HG03457 (cell line): ENCODE data around the gene MIPOL1.
"Not testable (repeated sequence)": the region's sequence is repeated elsewhere in the genome, so short reads cannot be mapped to it uniquely, and the experiment has no call there.

Source experiments
- ATAC-seq: cut with Tn5 transposase; IDR thresholded peaks from one replicate; pipeline ENCODE4 v1.9.1; 2021; ENCODE audit warnings: moderate number of reproducible peaks; ENCODE audit not compliant: unreplicated experiment

MIPOL1 gene

DNA sequence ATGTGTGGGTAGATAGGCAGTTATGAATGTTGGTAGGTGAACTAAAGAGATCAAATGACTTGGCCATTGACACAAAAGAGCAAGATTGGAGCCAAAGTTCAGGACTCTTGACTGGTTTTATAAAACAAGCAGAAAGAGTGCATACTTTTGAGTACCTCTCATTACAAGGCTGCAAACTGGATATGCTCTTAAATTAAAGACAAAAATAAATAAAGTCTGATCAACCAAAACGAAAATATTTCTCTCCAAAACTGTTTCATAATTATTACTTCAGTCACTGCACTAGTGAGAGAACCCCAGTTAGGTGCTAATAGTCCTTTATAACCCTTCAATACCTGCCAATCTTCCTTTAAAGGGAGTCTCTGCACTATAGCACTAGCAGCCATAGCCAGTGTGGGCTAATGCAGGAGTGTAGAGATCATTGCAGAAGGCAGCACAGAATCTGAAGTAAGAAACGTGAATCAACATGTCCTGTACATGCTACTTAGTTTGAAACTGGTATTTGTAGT lies 250.2 kb downstream of the MIPOL1 start:
- ATAC-seq: no peak

DNA sequence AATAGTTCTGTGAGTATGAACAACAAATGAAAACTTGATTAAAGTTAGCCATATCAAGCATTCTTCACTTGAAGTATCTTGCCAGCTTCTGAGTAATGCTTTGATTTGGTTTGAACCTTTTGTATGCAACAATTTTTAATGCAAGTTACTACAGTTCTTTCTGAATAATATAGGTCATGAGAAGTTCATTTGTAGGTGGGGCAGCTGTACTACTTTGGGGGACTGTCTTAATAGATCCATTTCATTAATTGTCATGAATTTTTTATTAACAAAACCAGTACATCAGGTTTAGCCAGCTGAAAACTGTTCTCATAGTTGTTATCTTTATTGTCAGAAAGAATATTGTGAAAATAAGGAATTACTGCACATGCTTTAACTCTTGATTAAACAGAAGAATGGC lies 254.6 kb downstream of the MIPOL1 start:
- no peak for ATAC-seq

DNA sequence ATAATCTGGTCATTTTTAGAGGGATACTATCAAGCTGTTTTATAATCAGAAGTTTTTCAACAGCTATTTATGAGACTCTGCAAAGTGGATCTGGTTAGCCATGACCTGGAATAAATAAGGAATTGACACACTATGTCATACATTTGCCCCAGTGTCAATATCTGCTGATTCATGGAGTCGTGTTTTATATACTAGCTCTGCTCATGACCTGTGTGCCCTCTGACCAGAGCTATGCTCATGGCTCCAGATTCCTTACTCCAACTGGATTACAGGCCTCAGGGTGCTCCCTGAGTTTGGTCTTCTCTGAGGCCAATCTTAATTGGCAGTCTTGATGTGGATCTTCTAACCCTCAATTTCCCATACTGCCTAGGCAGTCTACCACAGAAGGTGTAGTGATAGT lies 256.2 kb downstream of the MIPOL1 start:
- ATAC-seq: no peak

- ATAC-seq: no peak
Observed at GRCh38 chr14:37457334-37457733, 259.6 kb downstream of the MIPOL1 start.

GRCh38 chr14:37462426-37462825 lies 264.7 kb downstream of the MIPOL1 start:
- not testable (repeated sequence) for ATAC-seq

- ATAC-seq: no peak
Observed at GRCh38 chr14:37464192-37464858, 266.6 kb downstream of the MIPOL1 start.

DNA sequence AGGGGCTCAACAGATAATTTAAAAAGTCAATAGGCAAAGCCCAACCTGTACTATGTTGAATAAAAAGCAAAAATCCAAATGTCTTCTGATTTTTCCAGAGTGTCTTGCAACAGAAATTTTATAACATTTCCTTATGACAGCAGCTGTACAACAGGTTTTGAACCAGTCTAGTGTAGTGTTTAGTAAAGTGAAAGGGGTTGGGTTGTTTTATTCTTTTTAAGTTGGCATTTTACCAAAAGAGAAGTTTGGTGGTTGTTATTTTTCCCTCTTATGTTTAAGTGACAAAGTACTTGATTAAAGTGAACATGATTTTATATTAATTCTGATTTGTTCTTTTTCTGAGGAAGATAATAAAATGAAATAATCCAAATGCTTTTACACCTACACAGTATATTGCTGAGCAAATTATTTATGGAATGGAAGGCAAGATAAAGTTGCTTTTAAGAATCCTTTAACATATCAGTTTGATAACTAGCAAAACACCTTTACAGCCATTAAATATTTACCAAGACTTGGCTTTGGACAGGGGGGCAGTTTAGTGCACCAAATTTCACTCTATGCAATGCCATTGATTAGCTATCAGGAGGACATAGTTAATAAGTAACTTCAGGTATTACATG lies 268.4 kb downstream of the MIPOL1 start:
- ATAC-seq: no peak

DNA sequence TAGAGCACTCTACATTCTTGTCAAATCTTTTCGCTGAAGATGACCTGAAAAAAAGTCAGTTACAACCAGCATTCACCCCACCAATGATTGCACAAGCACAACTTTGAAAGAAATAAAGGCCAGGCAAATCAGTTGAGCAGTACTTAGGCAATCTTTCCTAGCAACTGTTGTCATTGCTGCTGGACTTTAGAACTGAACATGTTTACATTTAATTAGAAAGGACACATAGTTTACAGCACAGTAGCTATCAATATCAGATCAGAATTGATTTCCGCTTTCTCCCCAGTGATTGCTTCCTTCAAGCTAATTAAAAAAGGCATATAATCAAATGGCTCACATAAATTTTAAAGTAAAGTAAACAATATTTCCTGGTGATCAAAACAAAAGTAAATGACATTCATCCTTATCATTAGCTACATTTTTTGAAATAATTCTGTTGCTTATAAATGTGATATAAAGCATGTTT lies 268.9 kb downstream of the MIPOL1 start:
- no peak for ATAC-seq

DNA sequence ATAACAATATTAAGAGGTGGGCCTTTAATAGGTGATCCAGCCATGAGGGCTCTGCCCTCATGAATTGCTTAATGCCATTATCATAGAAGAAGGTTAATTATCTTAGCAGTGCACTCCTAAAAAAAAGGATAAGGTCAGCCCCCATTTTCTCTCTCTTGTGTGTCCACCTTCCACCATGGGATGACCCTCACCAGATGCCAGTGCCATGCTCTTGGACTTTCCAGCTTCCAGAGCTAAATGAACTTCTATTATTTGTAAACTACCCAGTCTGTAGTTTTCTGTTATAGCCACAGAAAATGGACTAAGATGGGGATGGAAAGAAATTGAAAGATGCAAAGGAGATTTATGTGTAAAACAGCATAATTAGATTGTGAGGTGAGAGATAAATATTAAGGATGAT lies 271.9 kb downstream of the MIPOL1 start:
- no peak for ATAC-seq

DNA sequence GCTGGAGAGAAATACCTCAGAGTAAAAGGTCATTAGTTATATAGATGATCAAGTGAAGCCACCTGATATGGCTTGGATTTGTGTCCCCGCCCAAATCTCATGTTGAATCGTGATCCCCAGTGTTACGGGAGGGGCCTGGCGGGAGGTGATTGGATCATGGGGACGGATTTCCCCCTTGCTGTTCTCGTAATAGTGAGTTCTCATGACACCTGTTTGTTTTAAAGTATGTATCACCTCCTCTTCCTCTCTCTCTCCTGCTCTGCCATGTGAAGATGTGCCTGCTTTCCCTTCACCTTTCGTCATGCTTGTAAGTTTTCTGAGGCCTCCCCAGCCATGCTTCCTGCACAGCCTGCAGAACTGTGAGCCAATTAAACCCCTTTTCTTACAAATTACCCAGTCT lies 272.5 kb downstream of the MIPOL1 start:
- ATAC-seq: no peak

- no peak for ATAC-seq
Observed at GRCh38 chr14:37472906-37473305, 275.2 kb downstream of the MIPOL1 start.

DNA sequence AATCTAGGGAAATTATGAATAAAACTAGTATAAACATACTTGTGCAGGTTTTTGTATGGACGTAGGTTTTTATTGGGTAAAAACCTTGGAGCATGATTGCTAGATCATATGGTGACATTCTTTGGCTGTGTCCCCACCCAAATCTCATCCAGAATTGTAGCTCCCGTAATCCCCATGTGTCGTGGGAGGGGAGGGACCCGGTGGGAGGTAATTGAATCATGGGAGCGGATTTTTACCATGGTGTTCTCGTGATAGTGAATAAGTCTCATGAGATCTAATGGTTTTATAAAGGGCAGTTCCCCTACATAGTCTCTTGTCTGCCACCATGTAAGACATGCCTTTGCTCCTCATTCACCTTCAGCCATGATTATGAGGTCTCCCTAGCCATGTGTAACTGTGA lies 276.5 kb downstream of the MIPOL1 start:
- ATAC-seq: no peak

DNA sequence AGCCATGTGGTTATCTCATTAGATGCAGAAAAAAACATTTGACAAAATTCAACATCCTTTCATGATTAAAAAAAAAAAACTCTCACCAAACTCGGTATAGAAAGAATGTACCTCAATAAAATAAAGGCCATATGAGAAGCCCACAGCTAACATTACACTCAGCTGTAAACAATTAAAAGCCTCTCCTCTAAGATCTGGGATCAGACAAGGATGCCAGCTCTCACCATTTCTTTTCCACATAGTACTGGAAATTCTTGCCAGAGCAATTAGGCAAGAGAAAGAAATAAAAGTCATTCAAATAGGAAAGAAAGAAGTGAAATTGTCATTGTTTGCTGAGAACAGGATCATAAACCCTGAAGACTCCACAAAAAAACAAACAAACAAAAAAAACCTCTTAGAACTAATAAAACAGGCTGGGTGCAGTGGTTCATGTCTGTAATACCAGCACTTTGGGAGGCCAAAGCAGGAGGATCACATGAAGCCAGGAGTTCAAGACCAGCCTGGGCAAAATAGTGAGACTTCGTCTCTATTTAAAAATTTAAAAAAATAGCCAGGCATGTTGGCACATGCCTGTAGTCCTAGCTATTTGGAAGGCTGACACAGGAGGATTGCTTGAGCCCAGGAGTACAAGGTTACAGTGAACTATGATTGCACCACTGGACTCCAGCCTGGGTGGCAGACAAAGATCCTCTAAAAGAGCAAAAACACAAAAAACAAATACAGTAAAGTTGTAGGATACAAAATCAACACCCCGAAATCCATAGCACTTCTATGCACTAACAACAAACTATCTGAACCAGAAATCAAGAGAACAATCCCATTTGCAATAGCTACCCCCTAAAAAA lies 282.9 kb downstream of the MIPOL1 start:
- ATAC-seq: no peak

DNA sequence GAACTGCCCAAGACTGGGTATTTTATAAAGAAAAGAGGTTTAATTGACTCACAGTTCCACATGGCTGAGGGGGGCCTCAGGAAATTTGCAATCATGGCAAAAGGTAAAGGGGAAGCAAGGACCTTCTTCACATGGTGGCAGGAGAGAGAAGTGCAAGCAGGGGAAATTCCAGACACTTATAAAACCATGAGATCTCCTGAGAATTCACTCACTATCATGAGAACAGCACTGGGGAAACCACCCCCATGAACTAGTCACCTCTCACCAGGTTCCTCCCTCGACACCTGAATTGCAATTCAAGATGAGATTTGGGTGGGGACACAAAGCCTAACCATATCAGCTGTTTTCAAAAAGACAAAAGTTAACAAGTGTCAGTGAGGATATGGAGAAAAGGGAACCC lies 284.7 kb downstream of the MIPOL1 start:
- ATAC-seq: no peak

DNA sequence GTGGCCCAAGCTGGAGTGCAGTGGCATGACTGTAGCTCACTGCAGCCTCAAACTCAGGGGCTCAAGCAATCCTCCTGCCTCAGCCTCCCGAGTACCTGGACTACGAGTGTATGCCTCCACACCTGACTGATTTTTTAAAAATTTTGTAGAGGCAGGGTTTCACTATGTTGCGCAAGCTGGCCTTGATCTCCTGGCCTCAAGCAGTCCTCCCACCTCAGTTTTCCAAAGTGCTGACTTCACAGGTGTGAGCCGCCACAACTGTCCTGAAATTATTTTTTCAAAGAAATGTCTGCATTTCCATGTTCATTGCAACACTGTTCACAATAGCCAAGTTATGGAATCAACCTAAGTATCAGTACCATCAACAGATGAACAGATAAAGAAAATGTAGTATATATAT lies 285.9 kb downstream of the MIPOL1 start:
- no peak for ATAC-seq

DNA sequence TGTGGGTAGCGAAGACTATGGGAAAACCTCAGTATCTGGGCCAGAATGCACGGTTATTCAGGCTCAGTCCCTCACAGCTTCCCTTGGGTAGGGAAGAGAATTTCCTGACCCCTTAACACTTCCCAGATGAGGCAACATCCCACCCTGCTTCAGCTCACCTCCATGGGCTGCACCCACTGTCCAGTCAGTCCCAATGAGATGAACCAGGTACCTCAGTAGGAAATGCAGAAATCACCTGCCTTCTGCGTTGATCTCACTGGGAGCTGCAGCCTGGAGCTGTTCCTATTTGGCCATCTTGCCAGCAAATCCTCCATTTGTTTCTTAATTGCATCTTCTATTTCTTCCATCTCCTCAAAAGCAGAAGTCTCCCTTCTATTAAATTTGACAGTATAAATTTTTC lies 292.9 kb downstream of the MIPOL1 start:
- ATAC-seq: no peak

DNA sequence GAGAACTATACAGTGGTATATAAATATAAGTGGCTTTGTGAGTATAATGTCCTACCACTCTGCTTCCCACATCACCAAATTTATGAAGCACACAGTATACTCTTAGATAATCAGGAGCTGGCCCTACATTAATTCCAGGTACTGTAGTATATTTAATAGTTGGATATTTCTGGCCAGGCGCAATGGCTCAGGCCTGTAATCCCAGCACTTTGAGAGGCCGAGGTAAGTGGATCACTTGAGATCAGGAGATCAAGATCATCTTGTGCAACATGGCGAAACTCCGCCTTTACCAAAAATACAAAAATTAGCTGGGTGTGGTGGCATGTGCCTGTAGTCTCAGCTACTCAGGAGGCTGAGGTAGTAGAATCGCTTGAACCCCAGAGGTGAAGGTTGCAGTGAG lies 293.3 kb downstream of the MIPOL1 start:
- ATAC-seq: no peak

DNA sequence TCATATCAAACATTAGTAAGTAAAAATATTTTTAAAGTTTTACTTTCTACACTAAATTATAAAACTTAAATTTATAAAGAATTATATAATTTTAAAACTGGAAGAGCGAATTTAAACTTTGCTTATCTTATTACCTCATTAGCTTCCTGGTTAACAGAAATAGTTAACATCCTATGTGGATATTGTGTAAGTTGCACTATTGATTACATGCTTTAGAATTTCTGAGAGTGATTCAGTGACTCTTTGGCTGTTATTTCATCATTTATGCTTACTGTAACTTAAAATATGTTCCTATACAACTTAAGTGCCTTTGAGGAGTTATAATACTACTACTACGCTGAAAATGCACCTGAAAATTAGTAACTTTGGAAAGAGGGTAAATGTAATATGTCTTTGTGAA lies 295.9 kb downstream of the MIPOL1 start:
- no peak for ATAC-seq

- no peak for ATAC-seq
Observed at GRCh38 chr14:37497422-37497821, 299.7 kb downstream of the MIPOL1 start.

- ATAC-seq: no peak
Observed at GRCh38 chr14:37501877-37502276, 304.1 kb downstream of the MIPOL1 start.

DNA sequence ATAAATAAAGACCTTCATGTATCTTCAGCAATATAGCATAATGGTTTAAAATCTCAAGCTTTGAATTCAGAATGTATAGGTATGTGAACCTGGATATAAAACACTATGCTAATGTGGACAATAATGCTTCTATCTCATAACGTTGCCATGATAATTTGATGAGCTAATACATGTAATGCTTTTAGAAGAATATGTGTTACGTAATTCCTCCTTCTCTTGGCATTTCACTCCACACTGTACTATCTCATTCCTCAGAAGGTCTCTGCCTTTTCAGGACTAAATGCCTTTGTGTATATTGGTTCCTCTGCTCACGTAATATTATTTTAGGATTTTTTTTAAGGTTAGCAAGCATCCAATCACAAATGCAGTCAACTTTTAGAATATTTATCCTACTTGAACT lies 310.8 kb downstream of the MIPOL1 start:
- no peak for ATAC-seq

GRCh38 chr14:37512173-37512572 lies 314.4 kb downstream of the MIPOL1 start:
- ATAC-seq: no peak
